NCI-H1694 treated with DMSO at 0.1 percent for 48 hours (cell line): Measurements from ENCODE around the gene BEND7.
"Not testable (repeated sequence)": the region's sequence is repeated elsewhere in the genome, so short reads cannot be mapped to it uniquely, and the experiment has no call there.

Source experiments
- DNase-seq: peaks from one replicate; lab custom pipeline; 2025; lab: John Stamatoyannopoulos, UW

The BEND7 gene

GRCh38 chr10:13483073-13483472 is 45.7 kb downstream of the BEND7 start:
- DNase-seq = no peak

- DNase-seq = no peak
Measured at GRCh38 chr10:13481690-13482089, 47.1 kb downstream of the BEND7 start.

- no peak for DNase-seq
Measured at GRCh38 chr10:13475124-13475523, 53.7 kb downstream of the BEND7 start.

- DNase-seq = no peak
Measured at GRCh38 chr10:13473986-13474385, 54.8 kb downstream of the BEND7 start.

GRCh38 chr10:13472359-13472758 is 56.5 kb downstream of the BEND7 start:
- DNase-seq = no peak

GRCh38 chr10:13470270-13470669 is 58.5 kb downstream of the BEND7 start:
- DNase-seq = no peak

GRCh38 chr10:13462551-13462950 is 66.3 kb downstream of the BEND7 start:
- DNase-seq = no peak

- DNase-seq = no peak
Measured at GRCh38 chr10:13458687-13459012, 70.2 kb downstream of the BEND7 start.

GRCh38 chr10:13457958-13458686 is 70.7 kb downstream of the BEND7 start:
- no peak for DNase-seq

- DNase-seq = no peak
Measured at GRCh38 chr10:13453896-13454295, 74.9 kb downstream of the BEND7 start.

GRCh38 chr10:13450069-13450468 is 78.7 kb downstream of the BEND7 start:
- no peak for DNase-seq

- DNase-seq = no peak
Measured at GRCh38 chr10:13449296-13449695, 79.5 kb downstream of the BEND7 start.

GRCh38 chr10:13448216-13448615 is 80.6 kb downstream of the BEND7 start:
- no peak for DNase-seq

- DNase-seq = no peak
Measured at GRCh38 chr10:13445656-13446400, 83.0 kb downstream of the BEND7 start.

- DNase-seq = no peak
Measured at GRCh38 chr10:13441476-13441875, 87.3 kb downstream of the BEND7 start.

GRCh38 chr10:13440185-13441061 is 88.4 kb downstream of the BEND7 start:
- peak; percentile 29 for DNase-seq

GRCh38 chr10:13439313-13440184 is 89.3 kb downstream of the BEND7 start:
- no peak for DNase-seq

- no peak for DNase-seq
Measured at GRCh38 chr10:13437026-13437555, 91.7 kb downstream of the BEND7 start.

GRCh38 chr10:13427943-13428342 is 100.9 kb downstream of the BEND7 start:
- DNase-seq = not testable (repeated sequence)

GRCh38 chr10:13425397-13425796 is 103.4 kb downstream of the BEND7 start:
- no peak for DNase-seq

- DNase-seq = no peak
Measured at GRCh38 chr10:13422800-13423199, 106.0 kb downstream of the BEND7 start.
